ENCODE measurements around the gene DAPK2.
A peak's percentile ranks its signal among the peaks of the same experiment; 100 is the strongest.
"Not testable (repeated sequence)": the region's sequence is repeated elsewhere in the genome, so short reads cannot be mapped to it uniquely, and the experiment has no call there.

The DAPK2 gene

DNA sequence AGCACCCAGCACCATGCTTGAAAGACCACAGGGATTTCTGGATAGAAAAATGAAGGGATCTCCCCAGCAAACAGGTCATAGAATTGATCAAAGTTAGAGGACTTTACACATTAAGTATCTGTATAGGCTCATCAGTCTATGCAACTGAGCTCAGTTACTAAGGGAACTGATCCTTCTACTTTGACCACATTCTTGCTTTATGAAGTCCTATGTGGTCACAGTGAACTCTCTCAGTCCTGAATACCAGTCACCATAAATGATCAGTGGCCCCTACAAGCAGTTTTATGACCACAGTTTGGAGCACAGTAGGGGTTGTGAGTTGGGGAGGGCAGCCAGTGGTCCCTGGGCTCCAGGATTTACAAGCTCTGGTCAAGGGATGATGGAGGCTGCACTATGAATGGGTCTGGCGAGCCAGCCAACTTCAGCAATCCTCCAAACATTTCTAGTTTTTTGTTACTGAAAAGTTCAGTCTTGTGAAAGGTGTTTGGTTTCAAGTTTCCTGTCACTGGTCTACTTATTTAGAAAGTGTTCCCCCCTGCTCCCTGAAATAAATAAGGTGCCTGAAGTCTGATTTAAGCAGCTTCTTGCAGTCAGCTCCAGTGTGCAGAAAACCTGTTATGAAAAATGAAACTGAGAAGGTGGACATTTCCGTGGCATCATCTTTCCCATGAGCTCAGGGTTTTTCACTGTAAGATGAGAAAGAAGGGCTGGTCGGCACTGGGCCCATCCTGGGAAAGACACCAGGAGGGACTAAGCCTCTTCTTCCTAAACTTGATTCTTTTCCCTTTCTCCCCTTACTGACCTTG lies 75.5 kb downstream of the DAPK2 start:
- no peak for DNase-seq

DNA sequence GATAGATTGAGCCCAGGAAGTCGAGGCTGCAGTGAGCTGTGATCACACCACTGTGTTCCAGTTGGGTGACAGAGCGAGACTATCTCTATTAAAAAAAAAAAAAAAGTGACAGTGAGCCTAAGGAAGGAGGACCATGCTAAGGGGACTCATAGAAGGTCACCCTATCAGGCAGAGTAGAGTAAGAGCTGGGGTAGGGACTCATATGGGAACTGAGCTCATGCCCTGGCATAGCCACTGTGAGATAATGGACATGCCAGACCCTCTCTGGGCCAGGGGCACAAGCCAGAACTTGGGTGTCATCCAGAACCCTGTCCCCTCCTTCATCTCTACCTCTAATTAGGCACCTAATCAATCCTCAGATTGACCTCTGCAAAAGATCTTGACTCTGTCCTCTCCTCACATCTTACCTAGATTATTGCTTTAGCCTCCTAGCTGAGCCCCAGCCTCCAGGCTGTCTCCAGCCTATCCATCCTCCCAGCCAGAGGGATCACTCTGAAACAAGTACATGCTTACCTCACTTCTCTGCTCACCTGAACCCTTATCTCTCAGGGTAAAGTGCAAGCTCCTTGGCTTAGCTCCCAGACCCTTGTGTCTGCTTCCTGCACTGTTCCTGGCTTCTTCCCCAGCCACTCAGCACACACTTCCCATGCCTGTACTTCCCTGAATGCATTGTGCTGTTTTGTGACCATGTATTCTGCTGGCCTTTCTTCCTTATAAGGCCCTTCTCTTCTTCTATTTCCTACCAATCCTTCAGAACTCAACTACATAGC lies 76.4 kb downstream of the DAPK2 start:
- DNase-seq, result no peak

DNA sequence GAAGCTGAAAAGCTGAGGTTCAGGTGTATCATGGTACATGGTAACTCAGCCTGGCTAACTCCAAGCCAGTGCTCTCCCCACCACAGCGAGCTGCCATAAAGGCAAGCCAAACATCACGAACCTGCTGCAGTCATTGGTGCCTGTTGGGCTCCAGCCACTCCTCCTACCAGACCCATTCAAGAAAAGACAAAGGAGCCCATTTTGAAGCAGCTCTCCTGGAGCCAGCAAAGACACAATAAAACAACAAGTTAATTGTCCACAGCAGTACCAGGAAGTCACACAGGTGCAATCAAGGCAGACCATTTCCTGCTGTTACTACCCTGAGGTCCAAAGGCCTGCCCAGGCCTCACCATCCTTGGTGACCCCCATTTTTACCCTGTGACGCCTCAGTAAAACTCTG lies 77.6 kb downstream of the DAPK2 start:
- DNase-seq, result no peak

DNA sequence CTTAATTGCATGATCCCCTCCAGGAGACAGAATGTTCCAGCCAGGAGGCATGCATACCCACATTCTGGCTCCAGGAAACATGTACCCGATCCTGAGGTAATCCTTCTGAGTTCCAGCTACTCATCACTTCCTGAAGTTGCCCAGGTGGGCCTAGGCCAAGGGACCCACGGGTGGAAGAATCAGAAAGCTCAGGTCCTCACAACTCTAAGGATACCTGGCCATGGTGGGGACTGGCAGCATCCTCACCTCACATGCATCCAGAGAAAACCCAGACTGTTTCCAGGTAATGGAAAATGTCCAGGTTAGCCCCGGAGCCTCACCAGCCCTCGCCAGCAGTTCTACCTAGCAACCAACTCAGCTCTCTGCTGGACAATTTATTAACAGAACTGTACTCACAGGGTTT lies 78.2 kb downstream of the DAPK2 start:
- no peak for DNase-seq

DNA sequence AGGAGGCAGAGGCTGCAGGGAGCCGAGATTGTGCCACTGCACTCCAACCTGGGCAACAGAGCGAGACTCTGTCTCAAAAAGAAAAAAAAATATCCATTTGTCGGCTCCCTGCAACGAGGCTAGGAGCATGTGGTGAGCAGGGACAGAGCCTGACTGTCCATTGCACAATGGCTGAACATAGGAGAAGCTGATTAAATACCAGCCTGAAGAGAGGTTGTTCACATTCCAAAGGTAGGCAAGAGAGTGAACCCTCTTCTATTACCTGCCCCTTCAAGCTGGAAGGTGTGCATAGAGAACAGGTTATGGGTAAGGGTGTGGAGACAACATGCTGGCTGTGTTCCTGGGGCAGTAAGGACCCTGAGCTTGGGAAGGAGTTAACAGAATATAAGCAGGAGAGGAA lies 78.7 kb downstream of the DAPK2 start:
- DNase-seq, result no peak

DNA sequence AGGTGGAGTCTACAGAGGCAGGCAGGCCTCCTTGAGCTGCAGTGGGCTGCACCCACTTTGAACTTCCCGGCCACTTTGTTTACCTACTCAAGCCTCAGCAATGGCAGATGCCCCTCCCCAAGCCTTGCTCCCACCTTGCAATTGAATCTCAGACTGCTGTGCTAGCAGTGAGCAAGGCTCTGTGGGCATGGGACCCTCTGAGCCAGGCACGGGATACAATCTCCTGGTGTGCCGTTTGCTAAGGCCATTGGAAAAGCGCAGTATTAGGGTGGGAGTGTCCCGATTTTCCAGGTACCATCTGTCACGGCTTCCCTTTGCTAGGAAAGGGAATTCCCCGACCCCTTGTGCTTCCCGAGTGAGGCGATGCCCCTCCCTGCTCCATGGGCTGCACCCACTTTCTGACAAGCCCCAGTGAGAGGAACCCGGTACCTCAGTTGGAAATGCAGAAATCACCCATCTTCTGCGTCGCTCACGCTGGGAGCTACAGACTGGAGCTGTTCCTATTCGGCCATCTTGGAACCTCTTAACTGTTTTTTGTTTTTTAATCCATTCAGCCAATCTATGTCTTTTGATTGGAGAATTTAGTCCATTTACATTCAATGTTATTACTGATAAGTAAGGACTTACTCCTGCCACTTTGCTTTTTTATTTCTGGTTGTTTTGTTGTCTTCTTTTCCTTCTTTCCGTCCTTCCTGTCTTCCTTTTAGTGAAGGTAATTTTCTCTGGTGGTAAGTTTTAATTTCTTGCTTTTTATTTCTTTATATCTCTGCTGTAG lies 83.2 kb downstream of the DAPK2 start:
- not testable (repeated sequence) for DNase-seq

DNA sequence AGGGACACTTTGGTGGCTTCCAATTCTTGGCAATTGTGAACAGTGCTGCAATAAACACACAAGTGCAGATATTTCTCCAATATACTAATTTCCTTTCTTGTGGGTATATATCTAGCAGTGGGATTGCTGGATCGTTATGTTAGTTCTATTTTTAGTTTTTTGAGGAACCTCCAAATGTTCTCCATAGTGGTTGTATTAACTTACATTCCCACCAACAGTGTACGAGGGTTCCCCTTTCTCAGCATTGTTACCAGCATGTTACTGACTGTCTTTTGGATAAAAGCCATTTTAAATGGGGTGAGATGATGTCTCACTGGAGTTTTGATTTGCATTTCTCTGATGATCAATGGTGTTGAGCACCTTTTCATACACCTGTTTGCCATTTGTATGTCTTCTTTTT lies 92.8 kb downstream of the DAPK2 start:
- no peak for DNase-seq

GRCh38 chr15:63950911-63951481 lies 95.3 kb downstream of the DAPK2 start:
- DNase-seq, result no peak

DNA sequence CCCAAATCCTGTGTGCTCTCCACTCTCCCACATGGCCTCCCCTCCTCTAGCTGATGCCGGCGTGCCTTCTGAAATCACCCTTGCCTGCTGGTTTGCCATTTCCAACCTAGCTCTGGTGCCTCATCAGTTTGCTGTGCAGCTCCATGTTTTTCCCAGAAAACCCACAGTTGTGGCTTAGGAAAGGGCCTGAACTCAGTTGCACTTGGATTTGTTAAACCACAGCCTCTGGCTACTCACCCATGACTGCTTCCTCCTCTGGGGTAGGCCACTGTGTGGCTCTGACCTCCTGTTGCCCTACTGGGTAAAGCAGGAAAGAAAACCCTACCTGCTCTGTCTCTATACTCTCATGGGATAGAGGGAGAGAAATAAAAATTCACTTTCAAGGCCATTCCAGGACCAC lies 97.3 kb downstream of the DAPK2 start:
- no peak for DNase-seq

DNA sequence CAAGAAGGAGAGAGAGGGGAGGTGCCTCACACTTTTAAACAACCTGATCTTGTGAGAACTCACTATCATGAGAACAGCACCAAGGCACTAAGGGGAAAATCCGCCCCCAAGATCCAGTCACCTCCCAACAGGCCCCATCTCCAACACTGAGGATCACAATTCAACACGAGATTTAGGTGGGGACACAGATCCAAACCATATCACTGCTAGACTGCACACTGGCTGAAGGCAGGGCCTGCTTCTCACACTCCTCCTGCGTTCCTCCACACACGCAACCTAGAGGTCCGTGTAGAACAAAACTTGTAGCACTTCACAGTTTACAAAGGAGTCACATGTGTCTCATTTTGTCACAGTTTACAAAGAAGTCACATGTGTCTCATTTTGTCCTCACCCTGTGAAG lies 97.8 kb downstream of the DAPK2 start:
- DNase-seq, result no peak

DNA sequence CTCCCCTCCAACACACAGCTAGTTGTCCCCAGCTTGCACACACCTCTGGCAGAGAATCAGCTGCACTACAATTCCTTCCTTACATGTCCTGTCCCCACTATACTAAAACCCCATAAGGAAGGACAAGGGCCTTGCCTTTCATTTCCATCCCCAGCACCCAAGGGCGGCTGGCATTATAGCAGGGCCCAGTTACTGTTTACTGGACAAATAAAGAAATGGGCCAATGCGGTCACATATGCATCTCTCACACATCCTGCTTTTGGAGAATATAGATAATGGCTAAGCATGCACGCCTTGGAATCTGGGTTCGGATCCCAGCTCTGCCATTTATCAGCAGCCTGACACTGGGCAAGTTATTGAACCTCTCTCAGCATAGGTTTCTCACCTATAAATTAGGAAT lies 99.1 kb downstream of the DAPK2 start:
- no peak for DNase-seq

GRCh38 chr15:63946524-63947065 lies 99.7 kb downstream of the DAPK2 start:
- DNase-seq, result no peak

DNA sequence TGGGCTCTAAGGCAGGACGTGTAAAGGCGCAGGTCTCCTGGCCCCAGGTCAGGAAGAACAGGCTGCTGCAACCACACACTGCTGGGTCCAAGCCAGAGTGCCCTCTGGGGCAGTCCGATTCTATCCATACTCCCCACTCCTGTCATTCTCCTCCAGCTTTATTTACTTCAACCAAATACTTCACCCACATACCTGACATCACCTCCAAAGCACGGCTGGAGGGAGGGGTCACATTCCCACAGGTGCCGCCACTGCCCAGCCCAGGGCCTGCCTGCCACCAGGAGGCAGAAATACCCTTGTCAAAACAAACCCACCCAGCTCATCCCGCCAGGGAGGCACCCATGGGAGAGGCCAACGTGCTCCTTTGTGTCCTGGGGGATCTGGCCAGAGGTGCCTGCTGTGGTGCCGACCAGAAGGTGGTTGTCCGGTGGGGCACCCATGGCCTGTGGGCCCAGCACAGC lies 100.4 kb downstream of the DAPK2 start:
- no peak for DNase-seq

GRCh38 chr15:63945007-63945788 lies 101.1 kb downstream of the DAPK2 start:
- peak; percentile 6 to 53 (median 31) for DNase-seq

DNA sequence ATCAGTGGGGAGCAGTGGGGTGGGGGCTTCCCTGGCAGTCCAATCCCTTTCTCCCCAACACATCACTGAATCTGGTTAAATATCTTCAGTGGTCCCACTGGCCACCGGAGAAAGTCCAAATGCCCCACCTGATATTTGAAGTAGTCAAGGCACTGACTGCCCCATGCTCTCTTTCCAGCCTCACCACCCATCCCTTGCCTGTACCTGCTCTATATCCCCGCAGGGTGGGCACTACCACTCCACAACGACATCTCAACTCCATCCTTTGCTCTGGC lies 101.7 kb downstream of the DAPK2 start:
- DNase-seq, result no peak

- DNase-seq, result no peak
Observed at GRCh38 chr15:63943829-63944680, 102.2 kb downstream of the DAPK2 start.

DNA sequence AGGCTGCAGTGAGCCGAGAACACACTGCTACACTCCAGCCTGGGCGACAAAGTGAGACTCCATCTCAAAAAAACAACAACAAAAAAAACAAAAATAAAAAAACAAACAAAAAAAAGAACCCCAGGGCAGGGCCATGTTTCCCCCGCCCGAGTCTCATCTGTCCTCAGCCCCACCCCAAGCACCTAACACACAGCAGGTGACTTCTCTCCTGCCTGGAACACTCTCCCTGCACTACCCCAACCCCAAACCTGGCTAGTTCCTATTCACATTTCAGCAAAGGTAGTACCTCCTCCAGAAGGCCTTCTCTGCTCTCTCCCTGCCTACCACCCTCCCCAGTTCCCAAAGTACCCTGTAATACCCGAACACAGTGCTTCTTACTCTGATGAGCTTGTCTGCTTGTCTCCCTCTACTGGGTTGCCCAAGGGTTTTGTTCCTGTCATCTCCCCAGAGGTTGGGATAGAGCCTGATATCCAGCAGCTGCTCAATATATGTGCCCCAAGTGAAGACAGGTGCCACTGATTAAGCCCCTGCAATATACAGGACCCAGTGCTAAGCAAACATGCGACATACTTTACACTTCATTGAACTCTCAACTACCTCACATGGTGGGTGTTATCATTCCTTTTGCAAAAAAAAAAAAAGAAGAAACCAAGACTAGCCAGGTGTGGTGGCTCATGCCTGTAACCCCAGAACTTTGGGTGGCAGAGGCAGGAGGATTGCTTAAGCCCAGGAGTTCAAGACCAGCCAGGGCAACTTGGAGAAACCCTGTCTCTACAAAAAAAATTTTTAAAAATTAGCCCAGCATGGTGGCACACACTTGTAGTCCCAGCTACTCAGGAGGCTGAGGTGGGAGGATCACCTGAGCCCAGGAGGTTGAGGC lies 103.6 kb downstream of the DAPK2 start:
- no peak for DNase-seq

DNA sequence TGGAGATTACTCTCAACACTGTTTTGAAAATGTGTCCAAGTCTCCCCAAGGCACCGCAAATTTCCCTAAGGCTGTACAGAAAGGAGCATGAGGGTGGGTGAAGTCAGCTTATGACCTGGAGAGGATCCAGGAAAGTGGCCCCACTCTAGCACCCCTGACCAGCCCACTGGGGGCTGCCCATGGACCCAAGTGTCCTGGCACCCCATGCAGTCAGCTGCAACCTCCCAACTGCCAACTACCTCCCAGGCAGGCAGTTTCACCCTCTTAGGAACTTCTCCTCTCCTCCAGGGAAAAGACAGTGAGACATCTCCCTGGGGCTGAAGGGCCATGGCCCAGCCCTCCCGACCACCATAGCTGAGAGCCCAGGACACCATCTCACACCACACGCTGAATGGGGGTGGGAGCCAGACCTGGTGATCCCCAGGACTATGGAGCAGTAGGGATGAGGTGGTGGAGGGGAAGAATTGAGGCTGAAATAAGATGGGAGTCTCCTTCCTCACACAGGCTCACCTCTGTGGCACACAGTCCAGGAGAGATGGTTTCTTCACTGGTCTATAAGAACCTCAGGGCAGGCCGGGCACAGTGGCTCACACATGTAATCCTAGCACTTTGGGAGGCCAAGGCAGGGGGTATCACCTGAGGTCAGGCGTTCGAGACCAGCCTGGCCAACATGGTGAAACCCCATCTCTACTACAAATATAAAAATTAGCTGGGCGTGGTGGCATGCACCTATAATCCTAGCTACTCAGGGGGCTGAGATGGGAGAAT lies 104.4 kb downstream of the DAPK2 start:
- DNase-seq, result no peak

DNA sequence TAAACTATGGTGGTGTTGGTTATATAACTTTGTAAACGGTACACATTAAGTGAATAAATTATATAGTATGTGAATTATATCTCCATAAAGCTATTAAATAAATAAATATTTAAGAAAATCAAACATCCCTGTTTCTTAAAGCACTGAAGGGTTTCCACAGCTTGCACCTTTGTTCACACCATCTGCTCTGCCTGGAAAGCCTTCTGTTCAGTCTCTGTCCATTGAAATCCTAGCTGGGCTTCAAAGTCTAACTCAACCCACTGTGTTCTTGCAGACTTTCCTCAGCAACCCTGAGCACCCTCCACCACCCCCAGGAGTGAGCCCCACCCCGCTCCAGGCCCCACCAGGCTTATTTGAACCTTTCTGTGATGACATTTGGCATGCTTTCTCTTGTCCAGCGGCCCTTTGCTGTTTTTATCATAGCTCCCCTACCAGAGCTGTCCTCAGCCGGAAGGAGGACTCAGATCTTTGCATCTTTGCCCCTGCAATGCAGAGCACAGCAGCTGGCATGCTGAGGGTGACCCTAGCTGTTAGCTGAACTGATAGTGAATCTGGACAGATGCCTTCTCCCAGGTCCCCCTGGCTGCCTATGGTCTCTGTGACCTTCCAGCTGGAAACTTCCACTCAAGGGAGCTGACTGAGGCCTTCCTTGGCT lies 105.2 kb downstream of the DAPK2 start:
- no peak for DNase-seq
